Measurements from ENCODE around the gene OPN5. TPM values are rescaled to one million over a fixed set of nuclear protein-coding genes. Genes with fewer than 3 reads are reported as not detected.

Gene OPN5
- total and polyA plus RNA-seq, 12 donors, result 0.15 to 1.1 (median 0.35) TPM; not detected in 3

GRCh38 chr6:47794577-47795135 is 12.8 kb downstream of the OPN5 start:
- Histone ChIP-seq H3K27me3 (peaks cover 0 to 14% (median 2%) of the 10 kb centered on the region in 7 donors), H3K9me3 (no peaks in the 10 kb centered on the region), H3K4me1 (no peaks in the 10 kb centered on the region), H3K36me3 (no peaks in the 10 kb centered on the region), H3K4me3 (no peak overlapping the region), H3K27ac (peak overlapping the region in 4 of 10 donors; percentile 27 to 57 (median 39))
- intact Hi-C loops (cut with DNase I), result no loop called here
- ATAC-seq (peak in 6 of 8 donors; percentile 19 to 78 (median 36)), DNase-seq (no peak)
- no peak for TF ChIP-seq CTCF (IDR thresholded peaks at IDR 0.05)
- 43 to 51% methylated on average over 8 of the region's 8 CpGs for WGBS, 2 donors

DNA sequence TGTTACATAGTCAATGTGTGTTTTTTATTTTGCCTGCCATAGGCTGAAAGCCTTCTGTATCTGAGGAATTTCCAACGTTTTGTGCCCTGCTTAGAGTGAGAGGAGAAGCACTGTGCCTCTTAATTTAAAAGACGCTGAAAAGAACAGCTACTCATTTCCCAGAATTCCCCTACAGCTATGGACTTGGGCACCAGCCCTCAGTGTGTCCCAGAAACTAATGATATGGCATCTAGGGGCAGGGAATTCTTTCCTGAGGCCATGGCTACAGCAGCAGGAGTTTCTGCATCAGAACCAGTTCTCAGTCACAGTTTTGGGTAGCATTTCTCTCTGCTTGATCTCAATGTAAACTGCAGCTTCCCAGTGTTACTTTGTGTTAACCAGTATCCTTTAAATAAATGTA is 20.2 kb downstream of the OPN5 start:
- Histone ChIP-seq H3K9me3 (no peaks in the 10 kb centered on the region), H3K4me3 (no peak overlapping the region), H3K4me1 (no peaks in the 10 kb centered on the region), H3K36me3 (no peaks in the 10 kb centered on the region), H3K27ac (no peak overlapping the region), H3K27me3 (no peaks in the 10 kb centered on the region)
- intact Hi-C loops (cut with DNase I), result loop anchor here in 1 of 10 donors (10.0 kb wide), 1 partner anchor 133 kb away; no protein-coding TSS in a partner anchor
- 46 to 47% methylated on average over 2 of the region's 2 CpGs for WGBS, 2 donors
- TF ChIP-seq CTCF (IDR thresholded peaks at IDR 0.05), result no peak
- ATAC-seq (no peak), DNase-seq (no peak)

GRCh38 chr6:47804821-47805220 is 23.0 kb downstream of the OPN5 start:
- intact Hi-C loops (cut with DNase I), result loop anchor here in 1 of 10 donors (10.0 kb wide), 1 partner anchor 130 kb away; no protein-coding TSS in a partner anchor
- no peak for TF ChIP-seq CTCF (IDR thresholded peaks at IDR 0.05)
- 82 to 86% methylated on average over 2 of the region's 2 CpGs for WGBS, 2 donors

DNA sequence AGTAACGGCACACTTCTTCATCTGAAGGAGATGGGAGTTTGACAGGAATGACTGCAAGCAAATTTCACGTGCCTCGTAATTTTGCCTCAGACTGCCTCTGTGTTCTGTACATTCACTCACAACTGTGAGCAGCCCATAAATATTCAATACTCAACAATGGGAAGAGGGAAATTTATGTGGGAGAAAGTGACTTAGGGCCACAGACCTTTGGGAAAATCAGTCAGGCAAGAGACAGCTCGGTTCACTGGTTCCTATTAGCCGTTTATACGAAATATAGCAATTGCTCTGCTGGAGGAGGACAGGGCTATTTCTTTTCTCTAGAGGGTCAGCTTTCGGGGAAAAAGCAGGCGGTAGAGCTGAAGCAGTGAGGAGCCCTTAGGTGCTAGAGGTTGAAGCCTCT is 28.0 kb downstream of the OPN5 start:
- Histone ChIP-seq H3K9me3 (no peaks in the 10 kb centered on the region), H3K4me1 (no peaks in the 10 kb centered on the region), H3K27me3 (peaks cover 0 to 9% (median 0%) of the 10 kb centered on the region in 7 donors), H3K36me3 (no peaks in the 10 kb centered on the region), H3K4me3 (no peak overlapping the region), H3K27ac (no peak overlapping the region)
- 88 to 93% methylated on average over 8 of the region's 8 CpGs for whole genome bisulfite sequencing, 2 donors
- intact Hi-C loops (cut with DNase I), result loop anchor here in 1 of 10 donors (10.0 kb wide), 1 partner anchor 125 kb away; no protein-coding TSS in a partner anchor
- ATAC-seq (no peak), DNase-seq (no peak)
- TF ChIP-seq CTCF (IDR thresholded peaks at IDR 0.05), result no peak

More at GRCh38 chr6:47804821-47805220, 23.0 kb downstream of the OPN5 start:
- H3K36me3 ChIP-seq, result no peaks in the 10 kb centered on the region
- peaks cover 0 to 2% (median 0%) of the 10 kb centered on the region in 7 donors for H3K27me3 ChIP-seq
- ATAC-seq (no peak), DNase-seq (no peak)
- H3K4me1 ChIP-seq, result no peaks in the 10 kb centered on the region
- no peak overlapping the region for H3K4me3 ChIP-seq
- H3K9me3 ChIP-seq, result no peaks in the 10 kb centered on the region
- no peak overlapping the region for H3K27ac ChIP-seq

All from heart right ventricle (tissue), 16 donors.